ENCODE results near the gene PPFIA3.
"Not testable (repeated sequence)": the region's sequence is repeated elsewhere in the genome, so short reads cannot be mapped to it uniquely, and the experiment has no call there.

Gene PPFIA3

DNA sequence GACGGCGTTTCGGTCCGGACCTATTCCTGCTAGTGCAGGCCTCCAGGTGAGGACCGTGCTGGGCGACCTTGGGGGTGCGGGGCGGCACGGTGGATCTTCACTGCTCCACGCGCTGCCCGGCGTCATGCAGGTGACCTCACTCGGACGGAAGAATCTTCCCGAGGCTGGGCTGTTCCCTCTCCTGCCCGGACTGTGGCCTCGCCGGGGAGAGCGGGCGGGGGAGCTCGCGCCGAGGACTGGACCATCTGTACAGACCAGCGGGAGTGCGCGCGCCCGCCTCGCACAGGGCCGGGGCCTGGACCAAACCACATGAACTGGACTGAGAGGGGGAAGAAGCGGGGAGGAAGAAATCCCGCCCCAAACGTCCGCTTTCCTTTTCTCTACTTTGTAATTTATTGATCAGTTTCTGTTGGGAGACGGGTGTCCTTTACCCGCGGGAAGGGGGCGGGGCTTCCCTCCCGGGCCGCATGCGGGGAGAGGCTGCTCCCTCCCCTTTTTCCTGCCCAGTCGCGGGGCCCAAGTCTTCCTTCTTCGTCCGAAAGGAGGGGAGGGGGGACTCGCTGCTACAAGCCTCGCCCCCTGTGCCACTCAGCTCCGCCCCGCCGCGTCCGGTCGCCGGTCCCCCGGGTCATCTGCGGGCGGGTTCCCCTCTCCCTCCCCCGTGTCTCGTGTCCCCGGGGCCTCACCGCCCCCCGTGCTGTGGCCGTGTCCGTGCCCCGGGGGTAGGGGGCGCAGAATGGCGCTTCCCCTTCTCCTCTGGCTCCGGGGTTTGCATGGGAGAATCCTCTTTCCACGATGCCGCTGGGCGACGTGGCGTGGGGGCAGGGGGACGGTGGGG, 31.0 kb downstream of the PPFIA3 start:
- DNase-seq (ENCODE audit: low read depth in 2 of 2), result no peak

DNA sequence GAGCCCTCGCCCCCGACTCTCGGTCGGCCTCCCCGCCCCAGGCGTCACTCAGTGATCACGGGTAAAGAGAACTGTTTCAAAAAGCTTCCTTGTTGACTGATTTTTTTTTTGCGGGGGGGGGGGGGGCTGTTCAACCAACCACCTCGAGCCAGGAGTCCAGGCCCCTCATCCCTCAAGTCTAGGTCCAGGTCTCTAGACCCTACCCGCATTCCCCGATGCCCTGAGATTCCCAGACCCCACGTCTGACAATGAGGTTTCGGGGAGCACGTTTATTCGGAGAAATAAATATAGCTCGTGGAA, 31.6 kb downstream of the PPFIA3 start:
- no peak for DNase-seq (ENCODE audit: low read depth in 2 of 2)

DNA sequence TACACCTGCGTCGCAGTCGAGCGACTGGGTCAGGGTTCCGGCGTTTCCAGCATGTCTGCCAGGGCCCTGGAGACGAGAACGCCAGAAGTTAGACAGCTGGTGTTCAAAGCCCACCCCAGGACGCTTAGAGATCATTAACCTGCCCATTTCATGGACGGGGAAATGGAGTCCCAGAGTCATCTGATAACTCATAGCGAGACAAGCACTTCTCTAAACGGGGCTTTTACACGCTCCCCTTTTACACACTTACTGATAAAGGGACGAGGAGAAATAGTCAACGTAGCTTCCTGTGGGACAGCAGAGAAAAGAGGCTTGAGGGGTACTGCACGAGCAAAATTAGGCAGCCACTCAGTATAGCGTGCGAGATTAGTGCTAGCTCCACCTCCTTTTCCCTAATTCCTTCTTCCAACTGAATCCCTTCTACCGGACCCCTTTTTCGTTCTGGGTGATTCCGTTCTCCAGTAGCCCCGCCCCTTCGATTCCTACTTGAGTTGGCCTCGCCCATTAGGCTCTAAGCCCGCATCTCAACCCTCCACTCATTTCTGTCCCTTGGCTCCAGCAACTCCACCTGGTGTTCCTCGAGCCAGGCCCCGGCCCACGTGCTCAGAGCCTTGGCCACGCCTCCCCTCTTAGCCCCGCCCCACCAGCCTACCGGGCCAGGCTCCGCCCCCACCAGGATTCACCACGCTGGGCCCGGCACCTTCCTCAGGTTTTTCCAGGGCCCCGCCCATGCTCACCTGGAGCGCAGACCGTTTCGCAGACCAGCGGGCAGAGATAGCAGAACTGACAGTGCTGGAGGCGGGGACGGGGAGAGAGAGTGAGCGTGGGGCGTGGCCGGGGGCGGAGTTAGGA, 32.1 kb downstream of the PPFIA3 start:
- no peak for DNase-seq (ENCODE audit: low read depth in 2 of 2)

DNA sequence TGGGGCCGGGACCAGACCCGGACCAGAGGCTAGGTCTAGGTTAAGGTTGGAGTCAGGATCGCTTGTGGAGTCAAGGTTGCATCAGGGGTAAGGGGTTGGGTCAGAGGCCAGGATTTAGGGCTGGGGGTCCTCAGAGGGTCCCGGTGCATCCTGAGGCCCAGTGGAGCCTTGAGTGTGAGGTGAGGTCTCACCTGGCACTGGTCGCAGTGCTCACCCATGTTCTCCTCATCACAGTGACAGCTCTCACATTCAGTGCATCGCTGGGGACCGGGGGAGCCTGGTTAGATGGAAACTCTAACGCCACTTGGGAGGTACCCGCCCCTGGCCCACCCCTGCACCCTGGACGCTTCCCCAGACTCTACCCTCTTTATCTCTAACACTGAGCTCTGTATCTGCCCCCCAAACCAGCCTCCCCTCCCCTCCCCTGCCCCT, 32.8 kb downstream of the PPFIA3 start:
- DNase-seq (ENCODE audit: low read depth in 2 of 2), result no peak

DNA sequence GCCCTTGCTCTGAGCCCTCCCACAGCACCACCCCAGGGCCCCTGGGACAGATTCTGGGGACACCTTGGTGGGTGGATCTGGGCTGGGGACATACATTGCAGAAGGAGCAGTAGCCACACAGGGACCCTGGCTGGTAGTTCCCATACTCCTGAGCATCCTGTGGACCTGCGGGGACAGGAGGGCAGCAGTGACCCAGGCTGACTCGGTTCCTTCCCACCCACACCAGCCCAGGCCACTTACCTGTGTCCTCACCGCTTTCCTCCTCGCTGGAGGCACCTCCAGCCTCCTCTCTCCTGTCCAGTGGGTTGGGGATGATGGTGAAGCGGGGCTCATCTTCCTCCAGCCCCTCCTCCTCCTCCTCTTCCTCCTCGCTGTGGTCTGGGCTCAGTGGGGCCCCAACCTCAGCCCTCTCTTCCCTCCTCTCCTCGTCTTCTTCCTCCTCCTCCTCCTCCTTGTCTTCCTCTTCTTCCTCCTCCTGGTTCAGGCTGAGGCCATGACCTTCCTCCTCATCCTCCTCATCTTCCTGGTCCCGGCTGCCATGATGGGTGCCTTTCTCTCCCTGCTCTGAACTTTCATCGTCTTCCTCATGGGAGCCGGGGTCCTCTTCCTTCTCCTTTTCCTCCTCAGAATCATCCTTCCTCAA, 33.9 kb downstream of the PPFIA3 start:
- DNase-seq (ENCODE audit: low read depth in 2 of 2), result no peak

DNA sequence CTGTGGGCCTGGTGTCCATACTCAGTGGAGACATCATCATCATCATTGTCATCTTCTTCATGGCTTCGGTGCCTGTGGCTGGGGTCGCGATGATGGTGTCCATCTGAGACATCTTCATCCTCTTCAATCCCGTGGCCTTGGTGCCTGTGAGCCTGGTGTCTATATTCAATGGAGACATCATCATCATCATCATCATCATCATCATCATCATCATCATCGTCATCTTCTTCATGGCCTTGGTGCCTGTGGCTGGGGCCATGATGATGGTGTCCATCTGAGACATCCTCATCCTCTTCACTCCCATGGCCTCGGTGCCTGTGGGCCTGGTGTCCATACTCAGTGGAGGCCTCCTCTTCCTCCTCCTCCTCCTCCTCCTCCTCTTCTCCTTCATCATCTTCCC, 34.9 kb downstream of the PPFIA3 start:
- DNase-seq (ENCODE audit: low read depth in 2 of 2), result no peak

DNA sequence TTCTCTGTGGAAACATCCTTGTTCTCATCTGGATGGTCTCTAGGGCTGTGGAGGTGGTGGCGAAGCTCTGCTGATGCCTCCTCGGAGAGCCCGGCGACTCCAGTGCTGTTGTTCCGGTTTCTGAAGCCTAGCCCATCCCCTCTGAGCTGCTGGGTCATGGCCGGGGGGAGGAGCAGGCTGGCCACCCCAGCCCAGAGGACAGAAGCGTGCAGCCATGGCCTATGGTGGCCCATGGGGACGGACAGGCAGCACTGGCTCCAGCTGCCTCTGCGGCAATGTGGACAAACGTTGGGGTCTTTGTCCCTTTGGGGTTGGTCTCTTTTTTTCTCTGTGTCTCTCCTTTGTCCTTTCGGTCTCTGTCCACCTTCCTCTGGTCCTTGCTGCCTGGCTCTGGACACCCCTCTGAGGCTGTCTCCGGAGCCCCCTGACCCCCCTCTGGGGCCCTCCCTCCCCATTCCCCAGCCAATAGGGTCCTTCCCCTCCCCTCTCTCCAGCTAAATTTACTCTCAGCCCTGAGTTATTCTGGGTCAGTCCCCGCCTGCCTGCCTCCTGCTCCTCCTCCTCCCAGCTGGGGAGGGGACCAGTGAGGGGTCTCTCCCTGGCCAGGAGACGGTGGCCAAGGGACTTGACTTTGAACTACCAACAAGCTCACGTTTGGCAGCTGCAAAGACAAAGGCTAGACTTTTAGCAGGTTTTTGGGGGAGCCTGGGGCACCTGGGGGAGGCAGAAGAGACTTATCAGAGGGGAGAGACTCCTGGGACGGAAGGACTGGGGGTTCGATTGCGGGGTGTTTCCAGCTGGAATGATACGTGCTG, 35.9 kb downstream of the PPFIA3 start, which contains the start of gene HRC:
HRC (minus strand) TSS at position 392 of the 815 bp plus-strand sequence; CDS start at position 233, 159 bp downstream.
- no peak for DNase-seq (ENCODE audit: low read depth in 2 of 2)

DNA sequence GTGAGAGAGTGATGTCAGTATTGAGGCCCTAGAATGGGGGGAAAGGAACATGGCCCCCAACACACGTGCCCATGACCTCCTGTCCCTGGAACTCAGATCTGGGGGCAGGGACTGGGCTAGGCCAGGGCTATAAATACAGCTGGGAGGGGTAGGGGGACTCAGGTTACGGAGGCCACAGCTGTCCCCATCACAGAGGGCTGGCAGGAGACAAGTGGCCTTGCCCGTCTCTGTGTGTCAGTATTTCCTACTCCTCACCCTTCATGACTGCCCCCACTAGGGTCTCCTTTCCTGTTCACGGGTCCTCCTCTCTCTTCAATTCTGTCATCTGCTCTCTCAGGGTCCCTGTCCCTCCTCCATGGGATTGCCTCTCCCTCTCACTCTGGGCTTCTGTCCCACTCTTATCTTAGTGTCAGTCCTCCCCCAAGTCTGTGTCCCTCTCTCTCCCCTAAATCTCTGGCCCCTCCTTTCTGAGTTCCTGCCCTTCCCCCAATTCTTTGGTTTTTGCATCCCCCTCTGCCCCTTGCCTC, 36.5 kb downstream of the PPFIA3 start:
- DNase-seq (ENCODE audit: low read depth in 2 of 2), result no peak

DNA sequence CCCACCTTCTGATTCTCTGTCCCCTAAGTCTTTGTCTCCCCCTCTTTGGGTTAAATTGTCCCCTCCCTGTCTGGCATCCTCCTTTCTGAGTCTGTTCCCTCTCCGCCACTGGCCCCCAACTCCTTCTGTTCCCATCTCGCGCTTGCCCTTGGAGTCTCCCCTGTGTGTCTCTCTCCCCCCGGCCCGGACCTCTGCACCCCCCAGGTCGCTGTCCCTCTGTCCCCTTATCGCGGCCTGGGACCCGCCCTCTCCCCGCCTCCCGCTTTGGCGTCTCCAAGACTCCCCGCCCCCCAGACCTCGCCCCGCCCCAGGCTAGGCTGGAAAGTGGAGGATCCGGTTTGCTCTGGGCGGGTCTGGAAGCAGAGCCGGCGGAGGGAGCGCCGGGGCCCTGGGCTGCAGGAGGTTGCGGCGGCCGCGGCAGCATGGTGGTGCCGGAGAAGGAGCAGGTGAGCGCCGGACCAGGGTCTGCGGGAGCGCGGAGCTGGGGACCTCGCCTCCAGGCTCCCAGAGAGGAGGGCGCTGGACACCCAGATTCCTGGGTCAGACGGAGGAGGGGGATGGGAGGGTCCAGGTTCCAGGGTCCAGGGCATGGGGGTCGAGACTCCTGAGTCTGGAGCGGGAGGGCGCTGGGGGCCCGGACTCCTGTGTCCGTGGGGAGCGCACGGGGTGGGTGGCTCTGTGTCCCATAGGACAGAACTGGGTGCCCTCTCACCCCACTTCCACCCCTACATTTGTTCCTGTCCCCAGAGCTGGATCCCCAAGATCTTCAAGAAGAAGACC, 38.3 kb downstream of the PPFIA3 start, which contains the start of gene TRPM4:
TRPM4 (plus strand) TSS at position 348 of the 780 bp plus-strand sequence; CDS start at position 423, 75 bp downstream.
- no peak for DNase-seq (ENCODE audit: low read depth in 2 of 2)

DNA sequence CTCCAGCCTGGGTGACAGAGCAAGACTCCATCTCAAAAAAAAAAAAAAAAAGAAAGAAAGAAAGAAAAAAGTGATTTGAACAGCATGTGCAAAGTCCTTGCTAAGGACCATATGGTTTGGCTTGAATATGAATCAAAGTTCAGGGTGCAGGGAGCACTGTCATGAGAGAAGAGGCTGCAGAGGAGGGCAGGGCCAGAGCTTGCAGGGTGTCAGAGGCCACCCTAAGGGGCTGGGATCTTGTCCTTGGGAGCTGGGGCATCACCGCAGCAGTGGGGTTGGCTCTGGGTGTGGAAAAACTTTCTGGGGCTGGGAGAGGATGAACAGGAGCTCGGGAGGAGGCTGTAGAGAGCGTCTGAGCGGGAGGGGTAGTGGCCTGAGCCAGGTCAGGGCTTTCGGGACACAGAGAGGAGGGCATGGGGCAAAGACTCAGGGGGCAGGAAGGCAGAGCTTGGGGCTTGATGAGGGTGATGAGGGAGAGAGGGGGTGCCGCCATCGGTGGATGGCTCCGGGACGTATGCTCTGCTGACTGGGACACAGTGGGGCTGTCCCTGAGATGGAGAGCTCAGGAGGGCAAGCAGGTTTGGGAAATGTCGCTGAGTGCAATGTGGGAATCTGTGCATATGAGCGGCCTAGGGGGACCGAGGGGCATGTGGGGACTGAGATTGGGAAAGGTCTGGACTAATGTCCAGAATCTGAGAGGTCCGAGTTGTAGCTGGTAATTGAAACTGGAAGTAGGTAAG, 41.3 kb downstream of the PPFIA3 start:
- DNase-seq (ENCODE audit: low read depth in 2 of 2), result no peak

DNA sequence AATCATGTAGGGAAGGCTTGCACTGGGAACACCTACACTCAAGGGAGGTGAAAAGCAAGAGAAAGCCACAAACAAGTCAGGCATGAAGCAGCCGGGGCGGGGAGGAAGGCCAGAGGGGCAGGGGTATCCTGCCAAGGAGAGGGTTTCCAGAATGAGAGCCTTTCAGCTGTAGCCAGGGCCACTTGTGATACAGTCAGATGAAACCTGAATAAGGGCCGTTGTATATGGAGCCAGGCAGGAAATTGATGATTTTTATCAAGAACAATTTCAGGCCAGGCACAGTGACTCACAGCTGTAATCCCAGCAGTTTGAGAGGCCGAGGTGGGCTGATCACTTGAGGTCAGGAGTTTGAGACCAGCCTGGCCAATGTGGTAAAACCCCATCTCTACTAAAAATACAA, 42.6 kb downstream of the PPFIA3 start:
- no peak for DNase-seq (ENCODE audit: low read depth in 2 of 2)

DNA sequence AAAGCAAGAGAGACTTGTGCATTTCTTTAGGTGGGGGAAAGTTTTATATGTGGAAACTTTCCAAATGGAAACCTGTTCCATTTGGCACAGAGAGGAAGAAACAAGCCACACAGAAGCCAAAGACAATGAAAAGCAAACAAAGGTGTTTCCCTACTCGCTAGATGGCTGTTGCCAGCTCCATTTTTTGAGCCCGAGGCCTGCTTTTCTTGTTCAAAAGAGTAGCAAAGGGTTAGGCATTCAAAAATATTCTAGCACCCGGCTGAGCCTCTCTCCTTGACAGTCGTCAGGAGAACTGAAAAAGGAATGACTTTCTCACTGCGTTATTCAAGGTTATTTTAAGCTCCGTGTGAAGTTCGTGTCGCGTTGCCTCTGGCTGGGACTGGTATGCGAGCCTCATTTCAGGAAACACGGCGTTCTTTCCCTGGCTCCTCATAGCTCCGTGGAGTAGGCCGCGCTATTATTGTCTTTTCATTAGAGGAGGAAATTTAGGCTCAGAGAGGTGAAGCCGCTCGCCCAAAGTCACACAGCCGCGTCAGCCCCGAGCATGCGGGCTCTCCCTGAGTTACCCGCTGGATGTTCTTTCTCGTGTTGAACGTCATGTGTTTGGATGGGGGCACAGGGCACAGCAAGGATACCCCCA, 45.9 kb downstream of the PPFIA3 start:
- no peak for DNase-seq (ENCODE audit: low read depth in 2 of 2)

DNA sequence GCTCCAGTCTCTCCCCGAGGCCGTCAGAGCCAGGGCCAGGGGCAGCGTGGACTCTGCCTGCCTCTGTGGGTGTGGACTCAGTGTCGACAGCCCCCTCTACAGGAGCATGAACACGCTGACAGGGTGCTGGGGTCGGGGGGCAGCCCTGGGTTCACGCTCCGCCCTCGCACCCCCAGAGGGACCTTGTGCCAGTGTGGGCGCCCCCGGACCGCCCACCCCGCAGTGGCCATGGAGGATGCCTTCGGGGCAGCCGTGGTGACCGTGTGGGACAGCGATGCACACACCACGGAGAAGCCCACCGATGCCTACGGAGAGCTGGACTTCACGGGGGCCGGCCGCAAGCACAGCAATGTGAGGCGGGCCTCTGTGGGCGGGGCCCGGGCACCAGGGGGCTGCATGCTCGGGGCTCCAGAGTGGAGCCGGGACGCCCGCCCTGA, 46.5 kb downstream of the PPFIA3 start:
- no peak for DNase-seq (ENCODE audit: low read depth in 2 of 2)

DNA sequence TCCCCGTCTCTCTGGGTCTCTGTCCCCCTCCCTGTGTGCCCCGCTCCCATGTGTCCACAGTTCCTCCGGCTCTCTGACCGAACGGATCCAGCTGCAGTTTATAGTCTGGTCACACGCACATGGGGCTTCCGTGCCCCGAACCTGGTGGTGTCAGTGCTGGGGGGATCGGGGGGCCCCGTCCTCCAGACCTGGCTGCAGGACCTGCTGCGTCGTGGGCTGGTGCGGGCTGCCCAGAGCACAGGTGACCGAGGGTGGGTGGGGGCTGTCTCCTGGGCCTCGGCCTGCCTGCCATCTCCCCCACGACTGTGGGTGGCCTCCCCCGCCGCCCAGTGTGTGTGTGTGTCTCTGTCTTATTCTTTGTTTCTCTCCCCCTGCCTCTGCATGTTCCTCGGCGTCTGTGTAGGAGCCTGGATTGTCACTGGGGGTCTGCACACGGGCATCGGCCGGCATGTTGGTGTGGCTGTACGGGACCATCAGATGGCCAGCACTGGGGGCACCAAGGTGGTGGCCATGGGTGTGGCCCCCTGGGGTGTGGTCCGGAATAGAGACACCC, 48.6 kb downstream of the PPFIA3 start:
- no peak for DNase-seq (ENCODE audit: low read depth in 2 of 2)

DNA sequence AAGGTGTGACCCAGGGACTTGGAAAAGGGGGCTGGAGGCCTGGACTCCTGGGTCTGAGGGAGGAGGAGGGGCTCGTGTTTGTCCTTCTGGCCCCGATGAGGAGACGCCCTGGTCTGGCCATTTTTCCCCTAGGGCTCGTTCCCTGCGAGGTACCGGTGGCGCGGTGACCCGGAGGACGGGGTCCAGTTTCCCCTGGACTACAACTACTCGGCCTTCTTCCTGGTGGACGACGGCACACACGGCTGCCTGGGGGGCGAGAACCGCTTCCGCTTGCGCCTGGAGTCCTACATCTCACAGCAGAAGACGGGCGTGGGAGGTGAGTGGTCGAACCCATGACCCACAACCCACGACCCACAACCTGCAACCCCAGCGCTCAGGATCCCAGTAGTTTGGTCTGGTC, 49.1 kb downstream of the PPFIA3 start:
- no peak for DNase-seq (ENCODE audit: low read depth in 2 of 2)

DNA sequence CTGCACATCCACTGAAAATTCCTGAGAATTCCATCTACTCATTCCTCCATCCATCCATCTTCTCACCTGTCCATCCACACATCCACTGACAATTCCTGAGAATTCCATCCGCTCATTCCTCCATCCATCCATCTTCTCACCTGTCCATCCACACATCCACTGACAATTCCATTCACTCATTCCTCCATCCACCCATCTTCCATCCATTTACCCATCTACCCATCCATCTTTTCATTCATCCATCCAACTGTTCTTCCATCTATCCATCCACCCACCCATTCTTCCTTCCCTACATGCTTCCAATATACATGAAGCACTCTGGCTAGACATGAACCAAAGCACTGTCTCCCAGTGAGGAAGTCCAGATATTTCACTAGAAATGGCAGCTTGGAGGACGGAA, 53.9 kb downstream of the PPFIA3 start:
- no peak for DNase-seq (ENCODE audit: low read depth in 2 of 2)

DNA sequence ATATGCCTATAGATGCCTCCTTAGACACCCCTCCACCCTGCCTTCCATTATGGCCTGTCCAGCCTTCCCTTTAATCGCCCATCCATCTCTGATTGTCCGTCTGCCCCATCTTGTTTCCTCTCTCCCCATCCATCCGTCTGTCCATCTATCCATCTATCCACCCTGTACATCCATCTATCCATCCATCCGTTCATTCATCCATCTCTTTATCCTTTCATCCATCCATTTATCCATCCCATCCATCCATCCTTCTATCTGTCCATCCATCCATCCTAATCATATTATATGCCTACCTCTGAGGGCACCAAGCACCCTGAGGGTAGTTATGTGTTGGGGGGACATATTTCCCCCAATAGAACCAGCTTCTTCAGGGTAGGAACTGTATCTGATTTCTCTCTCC, 61.3 kb downstream of the PPFIA3 start:
- no peak for DNase-seq (ENCODE audit: low read depth in 2 of 2)

DNA sequence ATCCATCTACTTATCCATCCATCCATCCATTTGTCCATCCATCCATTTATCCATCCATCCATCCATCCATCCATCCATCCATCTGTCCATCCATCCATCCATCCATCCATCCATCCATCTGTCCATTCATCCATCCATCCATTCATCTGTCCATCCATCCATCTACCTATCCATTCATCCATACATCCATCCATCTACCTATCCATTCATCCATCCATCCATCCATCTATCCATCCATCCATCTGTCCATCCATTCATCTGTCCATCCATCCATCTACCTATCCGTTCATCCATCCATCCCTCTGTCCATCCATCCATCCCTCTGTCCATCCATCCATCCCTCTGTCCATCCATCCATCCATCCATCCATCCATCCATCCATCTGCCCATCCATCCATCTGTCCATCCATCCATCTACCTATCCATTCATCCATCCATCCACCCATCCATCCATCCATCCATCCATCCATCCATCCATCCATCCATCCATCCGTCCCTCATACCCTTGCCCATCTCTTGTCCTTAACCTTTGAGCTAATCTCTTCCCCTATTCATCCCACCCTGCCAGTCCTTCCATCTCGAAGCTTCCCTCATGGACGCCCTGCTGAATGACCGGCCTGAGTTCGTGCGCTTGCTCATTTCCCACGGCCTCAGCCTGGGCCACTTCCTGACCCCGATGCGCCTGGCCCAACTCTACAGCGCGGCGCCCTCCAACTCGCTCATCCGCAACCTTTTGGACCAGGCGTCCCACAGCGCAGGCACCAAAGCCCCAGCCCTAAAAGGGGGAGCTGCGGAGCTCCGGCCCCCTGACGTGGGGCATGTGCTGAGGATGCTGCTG, 62.9 kb downstream of the PPFIA3 start:
- DNase-seq (ENCODE audit: low read depth in 2 of 2), result not testable (repeated sequence)

All from stimulated activated CD8-positive, alpha-beta memory T cell treated with anti-CD3 and anti-CD28 coated beads, Interleukin-2, amount 100 ng/mL, for 1 hour (primary cell).